ENCODE results near the gene SUSD3. TPM values are rescaled to one million over a fixed set of nuclear protein-coding genes. Genes with fewer than 3 reads are reported as not detected.
A peak's percentile ranks its signal among the peaks of the same experiment; 100 is the strongest.

Gene SUSD3
- total RNA-seq, 2 experiments from 2014 or later, result 33.9 to 35.6 TPM

- ATAC-seq (ENCODE audit: poor library complexity) (no peak), DNase-seq (peak in 2 of 14 experiments; percentile 35 to 49)
- Histone ChIP-seq H3K27me3 (ENCODE audit: control insufficient read depth in 1 of 2, insufficient read depth in 2 of 2, low read length in 2 of 2) (no peaks in the 10 kb centered on the region), H3K4me1 (ENCODE audit: insufficient read depth, low read length) (peaks cover 70% of the 10 kb centered on the region), H3K36me3 (ENCODE audit: insufficient read depth, low read length) (peaks cover 6% of the 10 kb centered on the region), H3K4me3 (ENCODE audit: low read length) (no peak overlapping the region), H3K9me3 (ENCODE audit: control insufficient read depth in 1 of 2, insufficient read depth in 1 of 2, low read length in 2 of 2) (peaks cover 0 to 3% of the 10 kb centered on the region in 2 experiments), H3K27ac (ENCODE audit: low read depth in 1 of 2, low read length in 2 of 2) (peak overlapping the region; percentile 45 to 90)
- Mint-ChIP-seq H3K4me1 (ENCODE audit: low read depth) (peaks cover 61% of the 10 kb centered on the region), H3K27ac (peak overlapping the region; percentile 96), H3K4me3 (peak overlapping the region; percentile 91), H3K27me3 (no peaks in the 10 kb centered on the region), H3K9me3 (no peaks in the 10 kb centered on the region), H3K36me3 (ENCODE audit: low read depth) (peaks cover 26% of the 10 kb centered on the region)
- intact Hi-C loops (cut with DNase I, micrococcal nuclease), result loop anchor here in 1 of 2 experiments (2.0 kb wide), 1 partner anchor 26 kb away; no protein-coding TSS in a partner anchor
- CTCF ChIA-PET, result interaction anchor here (1.3 to 2.2 kb wide), 3 partner anchors 20 to 103 kb away, joined by 3 to 8 read pairs (median 3); no protein-coding TSS in a partner anchor
- TF ChIP-seq CTCF (IDR thresholded peaks at IDR 0.05), result no peak
- POLR2A ChIA-PET, result interaction anchor here (0.6 to 2.4 kb wide), 2 partner anchors 12 to 29 kb away, joined by 3 to 15 read pairs; no protein-coding TSS in a partner anchor
Observed at GRCh38 chr9:93057042-93057702, 1.3 kb upstream of the SUSD3 start.

DNA sequence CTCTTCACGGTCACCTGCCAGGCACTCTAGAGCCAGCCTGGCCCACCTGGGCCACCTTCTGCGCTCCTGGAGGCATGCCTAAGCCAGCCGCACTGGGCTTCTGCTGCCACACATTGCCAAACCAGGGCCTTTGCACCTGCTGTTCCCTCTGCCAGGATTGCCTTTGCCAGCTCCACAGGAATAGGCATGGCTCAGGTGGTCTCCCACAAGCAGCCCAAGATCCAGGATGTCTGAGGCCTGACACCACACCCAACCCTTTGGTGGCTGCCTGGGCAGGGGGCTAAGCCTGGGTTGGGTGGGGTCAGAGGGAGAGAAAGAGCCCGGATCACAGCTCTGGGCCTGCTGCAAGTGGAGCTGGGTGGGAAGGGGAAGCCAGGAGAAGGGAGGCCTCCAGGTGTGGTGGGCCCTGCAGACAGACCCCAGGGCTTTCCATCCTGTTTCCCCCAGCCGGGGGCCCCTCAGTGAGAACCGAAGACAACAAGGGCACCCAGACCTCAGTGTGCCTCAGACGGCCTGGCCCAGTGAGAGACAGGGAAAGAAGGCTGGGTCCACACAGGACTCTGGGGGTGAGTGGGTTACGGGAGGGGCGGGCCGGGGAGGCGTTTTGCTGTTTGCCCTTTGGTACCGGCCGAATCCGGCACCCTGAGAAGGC, 672 bp upstream of the SUSD3 start:
- H3K27me3 Mint-ChIP-seq, result no peaks in the 10 kb centered on the region
- peaks cover 74% of the 10 kb centered on the region for H3K4me1 ChIP-seq (ENCODE audit: insufficient read depth, low read length)
- CTCF ChIA-PET, result interaction anchor here (1.3 to 2.2 kb wide), 2 partner anchors 21 to 30 kb away, joined by 3 to 8 read pairs; no protein-coding TSS in a partner anchor

More for the DNA sequence above, 672 bp upstream of the SUSD3 start:
- H3K4me1 Mint-ChIP-seq (ENCODE audit: low read depth), result peaks cover 67% of the 10 kb centered on the region
- Histone ChIP-seq H3K9me3 (ENCODE audit: control insufficient read depth in 1 of 2, insufficient read depth in 1 of 2, low read length in 2 of 2) (peaks cover 0 to 3% of the 10 kb centered on the region in 2 experiments), H3K36me3 (ENCODE audit: insufficient read depth, low read length) (peaks cover 9% of the 10 kb centered on the region), H3K27me3 (ENCODE audit: control insufficient read depth in 1 of 2, insufficient read depth in 2 of 2, low read length in 2 of 2) (no peaks in the 10 kb centered on the region), H3K4me3 (ENCODE audit: low read length) (peak overlapping the region; percentile 19), H3K27ac (ENCODE audit: low read depth in 1 of 2, low read length in 2 of 2) (peak overlapping the region; percentile 22 to 90)
- H3K36me3 Mint-ChIP-seq (ENCODE audit: low read depth), result peaks cover 30% of the 10 kb centered on the region
- DNase-seq (no peak), ATAC-seq (ENCODE audit: poor library complexity) (peak; percentile 18)
- no peaks in the 10 kb centered on the region for H3K9me3 Mint-ChIP-seq
- intact Hi-C loops (cut with DNase I, micrococcal nuclease), result loop anchor here in 1 of 2 experiments (2.0 kb wide), 2 partner anchors 17 to 27 kb away; no protein-coding TSS in a partner anchor
- peak overlapping the region; percentile 96 for H3K27ac Mint-ChIP-seq
- POLR2A ChIA-PET, result interaction anchor here (2.4 kb wide), 1 partner anchor 29 kb away, joined by 15 read pairs; no protein-coding TSS in a partner anchor
- no peak for TF ChIP-seq CTCF (IDR thresholded peaks at IDR 0.05)
- peak overlapping the region; percentile 91 for H3K4me3 Mint-ChIP-seq

Measured in CD4-positive, alpha-beta T cell (primary cell).